Activated T-cell treated with anti-CD3 and anti-CD28 coated beads, Interleukin-2, amount 50 U/mL, for 24 hours (primary cell): ENCODE data around the gene FAM53A.
A peak's percentile ranks its signal among the peaks of the same experiment; 100 is the strongest.
"Not testable (repeated sequence)": the region's sequence is repeated elsewhere in the genome, so short reads cannot be mapped to it uniquely, and the experiment has no call there.

ENCODE experiments used
- DNase-seq: peaks from one replicate; pipeline ENCODE4 v3.0.0-alpha.2; 2020
- H3K27ac Mint-ChIP-seq: 2 replicates; pipeline ENCODE4 v1.8.0; 2020; ENCODE audit warnings: mild to moderate bottlenecking, mixed read lengths
- H3K27me3 Mint-ChIP-seq: 2 replicates; pipeline ENCODE4 v1.8.0; 2020; ENCODE audit warnings: mixed read lengths
- H3K36me3 Mint-ChIP-seq: 2 replicates; pipeline ENCODE4 v1.8.0; 2020; ENCODE audit warnings: low read depth, mixed read lengths
- H3K4me1 Mint-ChIP-seq: 2 replicates; pipeline ENCODE4 v1.8.0; 2020; ENCODE audit warnings: low read depth, mixed read lengths
- H3K4me3 Mint-ChIP-seq: 2 replicates; pipeline ENCODE4 v1.8.0; 2020; ENCODE audit warnings: mild to moderate bottlenecking, moderate library complexity, mixed read lengths
- H3K9me3 Mint-ChIP-seq: 2 replicates; pipeline ENCODE4 v1.8.0; 2020; ENCODE audit warnings: mixed read lengths

FAM53A gene

DNA sequence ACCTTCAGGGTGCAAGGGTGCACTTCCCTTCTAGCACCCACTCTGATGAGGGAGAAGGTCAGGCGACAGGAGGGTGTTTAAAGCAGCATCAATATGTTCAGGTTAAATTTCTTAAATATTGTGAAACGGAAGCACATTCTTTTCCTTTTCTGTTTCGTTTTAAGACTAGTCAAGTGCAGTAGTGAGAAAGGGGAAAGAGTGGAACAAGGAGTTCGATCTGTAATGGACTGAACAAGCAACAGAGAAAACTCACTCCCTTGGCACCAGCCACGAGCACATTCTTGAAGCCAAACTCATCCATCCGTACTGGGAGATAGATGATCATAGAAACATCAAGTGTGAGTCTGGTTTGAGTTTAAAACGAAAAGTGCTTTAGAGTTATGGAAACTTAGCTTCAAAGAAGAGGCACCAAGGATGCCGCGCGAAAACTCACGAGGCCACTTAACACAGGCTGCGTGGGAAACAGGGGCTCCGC, 815 bp downstream of the FAM53A start:
- Mint-ChIP-seq H3K27me3 (peaks cover 3% of the 10 kb centered on the region), H3K9me3 (no peaks in the 10 kb centered on the region), H3K27ac (peak overlapping the region; percentile 88), H3K36me3 (no peaks in the 10 kb centered on the region), H3K4me3 (peak overlapping the region; percentile 78), H3K4me1 (peaks cover 13% of the 10 kb centered on the region)
- DNase-seq, result no peak

DNA sequence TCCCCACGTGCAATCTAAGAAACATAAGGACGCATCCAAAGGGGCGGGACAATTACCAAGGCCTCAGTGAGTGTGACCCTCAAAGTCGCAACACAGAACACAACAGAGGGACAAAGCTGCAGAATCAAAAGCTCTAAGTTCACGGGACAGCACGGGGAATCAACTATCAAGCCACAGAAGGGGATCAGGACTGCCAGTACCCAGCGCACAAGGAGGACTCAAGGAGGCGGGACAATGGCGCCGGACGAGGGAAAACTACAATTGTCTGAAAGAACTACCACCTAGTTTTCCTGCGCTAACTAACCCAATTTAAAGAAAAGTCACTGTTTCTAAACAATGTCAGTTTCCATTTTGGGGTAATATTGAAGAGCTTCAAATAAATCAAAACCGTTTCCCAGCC, 1.3 kb downstream of the FAM53A start:
- DNase-seq, result no peak
- peaks cover 13% of the 10 kb centered on the region for H3K4me1 Mint-ChIP-seq
- H3K27me3 Mint-ChIP-seq, result peaks cover 3% of the 10 kb centered on the region
- no peaks in the 10 kb centered on the region for H3K9me3 Mint-ChIP-seq
- H3K27ac Mint-ChIP-seq, result peak overlapping the region; percentile 42
- peak overlapping the region; percentile 78 for H3K4me3 Mint-ChIP-seq
- H3K36me3 Mint-ChIP-seq, result no peaks in the 10 kb centered on the region

- Mint-ChIP-seq H3K36me3 (no peaks in the 10 kb centered on the region), H3K4me1 (peaks cover 9% of the 10 kb centered on the region), H3K4me3 (no peak overlapping the region), H3K27me3 (peaks cover under 1% of the 10 kb centered on the region), H3K9me3 (no peaks in the 10 kb centered on the region), H3K27ac (no peak overlapping the region)
- no peak for DNase-seq
Observed at GRCh38 chr4:1678244-1678643, 5.9 kb downstream of the FAM53A start.

DNA sequence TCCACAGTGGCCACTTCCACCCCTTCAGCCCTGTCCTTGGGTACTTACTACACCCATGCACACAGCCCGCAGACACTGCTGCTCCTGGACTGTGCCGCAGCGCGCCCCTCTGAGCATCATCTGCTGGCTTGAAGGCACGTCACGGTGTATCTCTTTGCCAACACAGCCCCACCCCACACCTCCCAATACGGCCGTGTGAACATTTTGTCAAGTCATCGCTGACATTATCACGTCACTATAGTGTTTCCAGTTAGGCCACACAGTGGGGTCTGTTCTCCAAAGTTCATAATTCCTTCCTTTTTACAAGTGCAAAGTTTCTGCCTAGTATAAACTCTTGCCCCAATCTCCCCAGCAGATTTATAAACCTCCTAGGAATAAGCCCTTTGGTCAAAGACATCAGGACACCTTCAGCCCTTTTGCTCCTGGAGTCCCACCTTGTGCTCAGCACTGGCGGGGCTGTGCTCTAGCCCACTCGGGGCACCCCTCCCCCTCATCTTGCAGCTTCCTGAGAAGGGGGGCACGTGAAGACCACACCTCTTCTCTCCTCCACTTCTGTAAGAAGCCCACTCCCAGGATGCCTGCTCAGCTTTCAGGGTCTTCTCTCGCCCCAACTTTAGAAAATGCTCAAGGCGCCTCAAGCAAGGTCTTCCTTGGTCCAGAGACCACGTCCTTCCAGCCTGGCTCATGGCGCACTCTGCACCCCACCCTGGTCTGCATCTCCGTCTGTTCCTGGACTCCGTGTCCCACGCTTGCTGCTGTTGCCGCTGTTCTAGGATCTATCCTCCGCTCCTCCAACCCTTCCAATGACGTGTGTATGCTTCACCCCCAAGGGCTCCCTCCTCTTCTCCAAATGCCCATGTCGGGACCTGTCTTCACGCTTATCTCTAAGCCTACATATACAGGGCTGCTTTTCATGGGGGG, 7.2 kb downstream of the FAM53A start:
- Mint-ChIP-seq H3K27me3 (no peaks in the 10 kb centered on the region), H3K36me3 (no peaks in the 10 kb centered on the region), H3K4me3 (no peak overlapping the region), H3K4me1 (no peaks in the 10 kb centered on the region), H3K27ac (no peak overlapping the region), H3K9me3 (no peaks in the 10 kb centered on the region)
- DNase-seq, result no peak

DNA sequence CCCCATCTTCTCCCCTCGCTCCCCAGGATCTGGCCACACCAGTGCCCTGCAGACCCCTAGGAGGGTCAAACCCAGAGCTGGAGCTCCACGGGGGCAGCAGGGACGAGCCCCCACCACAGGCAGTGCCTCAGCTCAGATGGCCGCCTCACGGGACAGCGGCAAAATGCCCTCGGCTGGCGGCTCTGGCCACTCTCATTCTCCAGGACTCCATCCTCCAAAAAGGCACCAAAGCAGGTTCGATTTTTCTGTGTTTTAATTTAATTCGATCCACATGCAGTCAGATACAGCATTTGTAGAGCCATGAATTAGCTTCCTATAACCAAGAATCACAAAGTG, 8.3 kb downstream of the FAM53A start:
- no peak overlapping the region for H3K4me3 Mint-ChIP-seq
- no peaks in the 10 kb centered on the region for H3K36me3 Mint-ChIP-seq
- DNase-seq, result no peak
- H3K27me3 Mint-ChIP-seq, result no peaks in the 10 kb centered on the region
- no peaks in the 10 kb centered on the region for H3K9me3 Mint-ChIP-seq
- no peaks in the 10 kb centered on the region for H3K4me1 Mint-ChIP-seq
- H3K27ac Mint-ChIP-seq, result no peak overlapping the region

GRCh38 chr4:1675136-1675801, 8.8 kb downstream of the FAM53A start:
- no peak for DNase-seq
- Mint-ChIP-seq H3K36me3 (no peaks in the 10 kb centered on the region), H3K27ac (no peak overlapping the region), H3K4me3 (no peak overlapping the region), H3K4me1 (no peaks in the 10 kb centered on the region), H3K27me3 (no peaks in the 10 kb centered on the region), H3K9me3 (no peaks in the 10 kb centered on the region)

GRCh38 chr4:1674682-1675081, 9.4 kb downstream of the FAM53A start:
- no peaks in the 10 kb centered on the region for H3K9me3 Mint-ChIP-seq
- H3K27me3 Mint-ChIP-seq, result no peaks in the 10 kb centered on the region
- H3K4me1 Mint-ChIP-seq, result no peaks in the 10 kb centered on the region
- H3K27ac Mint-ChIP-seq, result no peak overlapping the region
- no peaks in the 10 kb centered on the region for H3K36me3 Mint-ChIP-seq
- no peak overlapping the region for H3K4me3 Mint-ChIP-seq
- no peak for DNase-seq

GRCh38 chr4:1673671-1674070, 10.4 kb downstream of the FAM53A start:
- Mint-ChIP-seq H3K4me3 (no peak overlapping the region), H3K27me3 (no peaks in the 10 kb centered on the region), H3K36me3 (no peaks in the 10 kb centered on the region), H3K9me3 (no peaks in the 10 kb centered on the region), H3K4me1 (no peaks in the 10 kb centered on the region), H3K27ac (no peak overlapping the region)
- no peak for DNase-seq

DNA sequence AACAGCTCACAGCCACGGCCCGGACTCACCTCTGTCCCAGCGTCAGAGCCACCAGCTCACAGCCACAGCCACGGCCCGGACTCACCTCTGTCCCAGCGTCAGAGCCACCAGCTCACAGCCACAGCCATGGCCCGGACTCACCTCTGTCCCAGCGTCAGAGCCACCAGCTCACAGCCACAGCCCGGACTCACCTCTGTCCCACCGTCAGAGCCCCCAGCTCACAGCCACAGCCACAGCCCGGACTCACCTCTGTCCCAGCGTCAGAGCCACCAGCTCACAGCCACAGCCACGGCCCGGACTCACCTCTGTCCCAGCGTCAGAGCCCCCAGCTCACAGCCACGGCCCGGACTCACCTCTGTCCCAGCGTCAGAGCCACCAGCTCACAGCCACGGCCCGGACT, 13.1 kb downstream of the FAM53A start:
- DNase-seq, H3K4me3 Mint-ChIP-seq, H3K27ac Mint-ChIP-seq, H3K9me3 Mint-ChIP-seq, H3K27me3 Mint-ChIP-seq, H3K36me3 Mint-ChIP-seq, H3K4me1 Mint-ChIP-seq: not testable (repeated sequence)

DNA sequence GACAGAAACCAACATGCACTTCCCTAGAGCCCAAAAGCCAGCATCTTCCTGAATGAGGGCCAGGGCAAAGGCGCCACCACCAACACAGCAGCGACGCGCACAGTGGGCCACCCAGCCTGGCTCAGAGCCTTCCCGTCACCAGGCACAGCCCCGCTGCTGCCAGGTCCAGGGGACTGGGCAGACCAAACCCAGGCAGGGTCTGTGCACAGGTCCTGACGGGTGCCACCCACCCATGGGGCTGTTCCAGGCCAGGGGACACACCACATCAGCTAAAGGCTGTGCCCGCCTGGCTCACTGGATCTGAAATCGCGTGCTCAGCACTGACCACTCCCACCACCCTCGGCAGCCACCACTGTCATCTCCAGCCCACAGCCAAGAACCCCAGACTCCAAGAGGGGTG, 13.8 kb downstream of the FAM53A start:
- no peaks in the 10 kb centered on the region for H3K9me3 Mint-ChIP-seq
- H3K27me3 Mint-ChIP-seq, result no peaks in the 10 kb centered on the region
- no peak overlapping the region for H3K4me3 Mint-ChIP-seq
- H3K4me1 Mint-ChIP-seq, result no peaks in the 10 kb centered on the region
- no peak overlapping the region for H3K27ac Mint-ChIP-seq
- no peaks in the 10 kb centered on the region for H3K36me3 Mint-ChIP-seq
- no peak for DNase-seq

DNA sequence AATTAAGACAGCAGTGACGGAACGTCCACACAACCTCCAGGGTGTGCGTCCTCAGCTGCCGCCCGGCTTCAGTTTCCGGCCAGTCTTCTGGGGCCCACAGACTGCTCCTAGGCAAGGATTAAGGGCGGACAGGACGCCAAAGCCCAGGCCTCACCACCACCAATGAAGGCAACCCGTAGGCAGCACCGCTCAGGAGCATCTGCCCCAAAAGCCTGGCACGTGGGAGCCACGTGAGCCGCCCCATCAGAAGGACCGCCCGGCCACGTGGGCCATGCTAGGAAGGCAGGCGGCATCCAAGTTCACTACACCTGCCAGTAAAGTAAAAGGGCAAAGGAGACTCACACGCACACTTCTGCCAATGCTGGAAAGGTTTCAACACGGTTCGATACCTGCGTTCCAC, 14.3 kb downstream of the FAM53A start:
- Mint-ChIP-seq H3K4me3 (no peak overlapping the region), H3K27me3 (no peaks in the 10 kb centered on the region), H3K9me3 (no peaks in the 10 kb centered on the region), H3K4me1 (no peaks in the 10 kb centered on the region), H3K27ac (no peak overlapping the region), H3K36me3 (no peaks in the 10 kb centered on the region)
- no peak for DNase-seq

GRCh38 chr4:1669270-1669669, 14.8 kb downstream of the FAM53A start:
- no peaks in the 10 kb centered on the region for H3K36me3 Mint-ChIP-seq
- H3K4me3 Mint-ChIP-seq, result no peak overlapping the region
- no peaks in the 10 kb centered on the region for H3K9me3 Mint-ChIP-seq
- DNase-seq, result no peak
- H3K27me3 Mint-ChIP-seq, result no peaks in the 10 kb centered on the region
- H3K4me1 Mint-ChIP-seq, result no peaks in the 10 kb centered on the region
- no peak overlapping the region for H3K27ac Mint-ChIP-seq

DNA sequence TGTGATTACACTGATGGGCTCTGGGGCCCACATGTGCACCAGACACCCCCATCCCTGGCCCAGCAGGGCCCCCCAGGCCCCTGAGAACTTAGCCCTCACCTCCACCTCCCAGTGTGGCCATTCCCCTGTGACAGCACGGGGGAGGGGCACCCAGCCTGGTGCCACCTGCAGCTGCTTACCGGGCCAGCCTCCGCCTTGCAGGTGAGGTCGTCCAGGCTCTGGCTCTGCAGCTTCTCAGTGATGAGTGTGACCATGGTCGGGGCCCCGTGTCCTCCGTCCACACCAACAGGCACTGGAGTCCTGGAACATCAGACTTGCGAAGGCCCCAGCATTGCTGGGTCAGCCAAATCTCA, 15.6 kb downstream of the FAM53A start:
- Mint-ChIP-seq H3K27me3 (no peaks in the 10 kb centered on the region), H3K27ac (no peak overlapping the region), H3K4me1 (no peaks in the 10 kb centered on the region), H3K36me3 (no peaks in the 10 kb centered on the region), H3K4me3 (no peak overlapping the region), H3K9me3 (no peaks in the 10 kb centered on the region)
- no peak for DNase-seq

DNA sequence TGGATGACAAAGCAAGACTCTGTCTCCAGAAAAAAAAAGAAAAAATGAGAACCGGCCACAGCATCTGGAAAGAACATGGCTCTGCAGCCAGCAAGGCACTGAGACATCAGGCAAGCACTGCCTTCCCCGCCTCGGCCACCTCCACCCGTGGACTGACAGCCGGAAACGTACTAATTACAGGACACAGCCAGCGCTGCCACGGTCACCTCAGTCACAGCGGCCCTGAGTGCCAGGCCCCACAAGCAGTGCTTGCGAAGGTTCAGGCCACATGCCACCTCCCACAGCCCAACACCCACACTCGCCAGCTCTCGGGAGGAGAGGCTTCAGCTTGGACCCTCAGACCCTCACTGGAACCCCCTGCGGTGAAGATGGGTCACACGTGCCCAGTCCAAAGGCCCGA, 16.8 kb downstream of the FAM53A start:
- Mint-ChIP-seq H3K36me3 (no peaks in the 10 kb centered on the region), H3K9me3 (no peaks in the 10 kb centered on the region), H3K4me1 (no peaks in the 10 kb centered on the region), H3K27me3 (no peaks in the 10 kb centered on the region), H3K27ac (no peak overlapping the region), H3K4me3 (no peak overlapping the region)
- DNase-seq, result no peak

DNA sequence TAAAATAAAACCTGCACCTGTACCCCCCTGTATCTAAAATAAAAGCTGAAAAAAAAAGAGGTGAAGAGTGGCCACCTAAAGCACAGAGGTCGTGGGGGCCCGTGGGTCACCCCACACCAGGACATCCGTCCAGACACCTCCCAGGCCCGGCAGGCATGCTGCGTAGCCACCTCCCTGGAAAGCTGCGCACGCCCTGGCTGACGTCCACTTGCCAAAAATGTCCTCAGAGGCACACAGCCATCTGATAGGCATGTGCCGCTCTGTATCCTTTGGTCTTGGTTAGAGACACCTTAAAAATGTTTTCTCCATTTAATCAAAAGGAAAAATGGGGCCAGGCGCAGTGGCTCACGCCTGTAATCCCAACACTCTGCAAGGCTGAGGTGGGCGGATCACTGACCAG, 17.7 kb downstream of the FAM53A start:
- Mint-ChIP-seq H3K4me1 (no peaks in the 10 kb centered on the region), H3K4me3 (no peak overlapping the region), H3K27me3 (no peaks in the 10 kb centered on the region), H3K27ac (no peak overlapping the region), H3K9me3 (no peaks in the 10 kb centered on the region), H3K36me3 (no peaks in the 10 kb centered on the region)
- DNase-seq, result no peak
